Naive thymus-derived CD8-positive, alpha-beta T cell (primary cell): Measurements from ENCODE around the gene BTF3L4. TPM values are rescaled to one million over a fixed set of nuclear protein-coding genes. Genes with fewer than 3 reads are reported as not detected.

ENCODE experiments used
- polyA plus RNA-seq, 3 donors: library from polyadenylated mRNA; unstranded; fragments of 300-500 nt; fragmentation: Illumina TruSeq; gene quantifications; one replicate each; pipeline ENCODE4 v1.2.3, GENCODE V29; 2021
- total RNA-seq, 8 experiments: library from RNA in 2 of 8; stranded (reverse) in 2 of 8; gene quantifications; one replicate each; pipeline ENCODE4 v1.2.3 and lab custom pipeline; 2021 to 2026

BTF3L4 gene
- total and polyA plus RNA-seq, 5 experiments from 2014 or later: 33.1 to 71.0 (median 61.9) TPM

Other genes with a start within 250 kb of the BTF3L4 start
- gene NRDC, start 177.6 kb upstream of the BTF3L4 start, total RNA-seq: 100 to 1,000 TPM; 137 to 145 TPM
- 10 to 100 TPM; 54.8 to 70.1 (median 63.3) TPM for gene NRDC, start 177.6 kb upstream of the BTF3L4 start, polyA plus RNA-seq
- under 1 TPM; 0.05 TPM for gene RAB3B, start 65.6 kb upstream of the BTF3L4 start, total RNA-seq
- under 1 TPM in 1 of 3 donors, not detected in 2; 0.01 TPM for gene RAB3B, start 65.6 kb upstream of the BTF3L4 start, polyA plus RNA-seq
- gene KTI12, start 22.5 kb upstream of the BTF3L4 start, total RNA-seq: 10 to 100 TPM; 16.9 to 19.5 TPM
- gene KTI12, start 22.5 kb upstream of the BTF3L4 start, polyA plus RNA-seq: 10 to 100 TPM; 42.2 to 47.5 (median 44.0) TPM
- gene TXNDC12, start 1.1 kb upstream of the BTF3L4 start, total RNA-seq: 10 to 100 TPM; 34.3 to 35.3 TPM
- 10 to 100 TPM; 77.9 to 95.3 (median 84.0) TPM for gene TXNDC12, start 1.1 kb upstream of the BTF3L4 start, polyA plus RNA-seq
- 10 to 100 TPM; 12.8 to 14.7 TPM for gene ZFYVE9, start 85.8 kb downstream of the BTF3L4 start, total RNA-seq
- gene ZFYVE9, start 85.8 kb downstream of the BTF3L4 start, polyA plus RNA-seq: 1 to 10 TPM; 1.5 to 4.3 (median 2.9) TPM